Measurements from ENCODE around the gene EPHB6.
A peak's percentile ranks its signal among the peaks of the same experiment; 100 is the strongest.

Gene EPHB6

DNA sequence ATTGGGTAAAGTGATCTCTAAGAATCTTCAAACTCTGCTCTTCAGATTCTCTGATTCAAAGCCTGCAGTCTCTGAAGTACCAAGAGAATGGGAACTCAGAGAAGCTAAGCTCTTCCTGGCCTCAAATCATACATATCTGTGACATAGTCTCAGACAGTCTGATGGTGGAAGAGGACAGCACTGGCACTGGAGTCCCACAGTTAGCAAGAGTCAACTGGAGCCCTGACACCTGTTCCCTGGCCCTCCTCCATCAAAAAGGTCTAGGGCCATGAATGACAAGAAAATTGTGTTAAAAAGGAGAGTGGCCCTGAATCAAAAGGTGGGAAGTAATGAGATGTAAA, 46.4 kb upstream of the EPHB6 start:
- TF ChIP-seq, protein P1, sequence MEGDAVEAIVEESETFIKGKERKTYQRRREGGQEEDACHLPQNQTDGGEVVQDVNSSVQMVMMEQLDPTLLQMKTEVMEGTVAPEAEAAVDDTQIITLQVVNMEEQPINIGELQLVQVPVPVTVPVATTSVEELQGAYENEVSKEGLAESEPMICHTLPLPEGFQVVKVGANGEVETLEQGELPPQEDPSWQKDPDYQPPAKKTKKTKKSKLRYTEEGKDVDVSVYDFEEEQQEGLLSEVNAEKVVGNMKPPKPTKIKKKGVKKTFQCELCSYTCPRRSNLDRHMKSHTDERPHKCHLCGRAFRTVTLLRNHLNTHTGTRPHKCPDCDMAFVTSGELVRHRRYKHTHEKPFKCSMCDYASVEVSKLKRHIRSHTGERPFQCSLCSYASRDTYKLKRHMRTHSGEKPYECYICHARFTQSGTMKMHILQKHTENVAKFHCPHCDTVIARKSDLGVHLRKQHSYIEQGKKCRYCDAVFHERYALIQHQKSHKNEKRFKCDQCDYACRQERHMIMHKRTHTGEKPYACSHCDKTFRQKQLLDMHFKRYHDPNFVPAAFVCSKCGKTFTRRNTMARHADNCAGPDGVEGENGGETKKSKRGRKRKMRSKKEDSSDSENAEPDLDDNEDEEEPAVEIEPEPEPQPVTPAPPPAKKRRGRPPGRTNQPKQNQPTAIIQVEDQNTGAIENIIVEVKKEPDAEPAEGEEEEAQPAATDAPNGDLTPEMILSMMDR (IDR thresholded peaks at IDR 0.05; ENCODE audit: low read depth, low read length, missing control alignments), result no peak
- no peak overlapping the region for H3K4me3 ChIP-seq (replicated peaks; ENCODE audit: low read depth, low read length)
- DNase-seq (ENCODE audit: extremely low read depth, low read depth), result no peak

DNA sequence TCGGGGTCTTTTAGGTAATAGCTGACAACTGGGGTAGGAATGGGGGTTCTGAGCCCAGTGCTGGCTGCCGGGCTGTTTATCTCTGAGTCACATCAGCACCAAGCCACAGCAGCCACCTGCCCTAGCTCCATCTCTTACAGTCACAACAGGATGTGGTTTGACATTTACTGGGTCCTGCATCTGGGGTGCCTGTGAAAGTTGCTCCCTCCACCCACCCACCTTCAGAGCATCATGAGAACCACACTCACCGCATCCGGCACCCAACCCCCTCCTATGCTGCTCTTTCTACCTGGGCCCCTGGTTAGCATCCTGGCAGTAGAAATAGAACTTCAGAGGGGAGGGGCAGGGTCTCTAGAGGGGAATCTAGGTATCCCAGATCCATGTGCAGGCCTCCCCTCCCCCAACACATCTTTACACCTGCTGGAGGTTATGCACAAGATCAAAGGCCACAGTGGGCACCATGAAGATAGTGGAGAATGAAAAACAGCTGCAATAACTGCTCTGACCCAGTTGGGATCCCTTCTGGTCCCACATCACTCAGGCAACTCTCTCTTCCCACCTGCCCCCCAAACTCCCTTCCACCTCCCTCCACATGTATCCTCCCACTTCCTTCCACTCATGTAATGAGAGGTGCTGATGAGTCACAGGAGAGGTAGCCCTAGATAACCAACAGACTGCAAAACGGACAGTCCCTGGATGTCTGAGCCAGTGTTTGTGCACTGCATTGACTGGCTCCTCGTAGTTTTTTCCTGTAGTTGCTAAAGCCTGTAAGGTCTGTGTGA, 45.9 kb upstream of the EPHB6 start:
- DNase-seq (ENCODE audit: extremely low read depth, low read depth), result no peak
- no peak overlapping the region for H3K4me3 ChIP-seq (replicated peaks; ENCODE audit: low read depth, low read length)
- TF ChIP-seq, protein P1 (IDR thresholded peaks at IDR 0.05; ENCODE audit: low read depth, low read length, missing control alignments), result no peak

DNA sequence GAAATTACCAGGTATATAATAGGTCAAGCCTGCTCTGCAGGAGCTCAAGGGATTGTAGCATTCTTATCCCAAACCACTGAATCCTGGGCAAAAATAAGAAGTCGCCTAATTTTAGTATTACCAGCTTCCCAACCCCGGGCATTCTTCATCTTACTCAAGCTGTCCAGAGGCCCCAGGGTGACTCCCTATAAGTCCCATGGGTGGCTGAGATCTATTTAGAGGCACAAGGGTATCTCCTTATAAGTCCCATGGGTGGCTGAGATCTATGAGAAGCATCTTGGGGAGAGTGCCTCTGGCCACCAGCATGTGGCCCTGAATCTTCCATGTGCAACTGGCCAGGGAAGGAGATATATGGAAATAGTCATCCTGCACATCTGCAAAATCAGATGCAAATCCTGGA, 45.2 kb upstream of the EPHB6 start:
- no peak overlapping the region for H3K4me3 ChIP-seq (replicated peaks; ENCODE audit: low read depth, low read length)
- TF ChIP-seq, protein P1 (IDR thresholded peaks at IDR 0.05; ENCODE audit: low read depth, low read length, missing control alignments), result no peak
- no peak for DNase-seq (ENCODE audit: extremely low read depth, low read depth)

DNA sequence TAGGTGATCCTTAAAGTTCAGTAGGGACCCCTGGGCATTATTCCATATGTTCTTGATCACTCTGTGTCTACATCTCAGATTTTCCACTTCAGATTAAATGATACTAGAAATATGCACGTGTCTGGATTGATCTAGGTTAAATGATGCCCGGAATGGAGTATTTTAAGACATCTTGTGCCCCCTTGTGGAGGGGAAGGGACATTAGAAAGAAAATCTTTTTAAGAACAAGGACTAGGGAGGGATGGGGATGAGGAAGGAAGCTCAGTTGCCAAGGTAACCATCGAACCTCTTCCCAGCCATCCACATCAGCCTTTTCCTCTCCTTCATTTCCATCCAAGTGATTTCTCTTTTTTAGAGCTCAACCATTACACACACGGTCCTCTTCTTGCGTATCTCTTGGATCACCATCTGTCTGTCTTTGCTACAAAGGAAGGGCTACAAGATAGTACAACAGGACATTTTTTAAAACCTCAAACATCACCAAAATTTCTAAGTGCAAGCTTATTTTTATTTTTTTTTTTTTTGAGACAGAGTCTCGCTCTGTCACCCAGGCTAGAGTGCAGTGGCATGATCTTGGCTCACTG, 43.6 kb upstream of the EPHB6 start:
- H3K4me3 ChIP-seq (replicated peaks; ENCODE audit: low read depth, low read length), result no peak overlapping the region
- TF ChIP-seq, protein P1 (IDR thresholded peaks at IDR 0.05; ENCODE audit: low read depth, low read length, missing control alignments), result peak; percentile 50
- DNase-seq (ENCODE audit: extremely low read depth, low read depth), result no peak

DNA sequence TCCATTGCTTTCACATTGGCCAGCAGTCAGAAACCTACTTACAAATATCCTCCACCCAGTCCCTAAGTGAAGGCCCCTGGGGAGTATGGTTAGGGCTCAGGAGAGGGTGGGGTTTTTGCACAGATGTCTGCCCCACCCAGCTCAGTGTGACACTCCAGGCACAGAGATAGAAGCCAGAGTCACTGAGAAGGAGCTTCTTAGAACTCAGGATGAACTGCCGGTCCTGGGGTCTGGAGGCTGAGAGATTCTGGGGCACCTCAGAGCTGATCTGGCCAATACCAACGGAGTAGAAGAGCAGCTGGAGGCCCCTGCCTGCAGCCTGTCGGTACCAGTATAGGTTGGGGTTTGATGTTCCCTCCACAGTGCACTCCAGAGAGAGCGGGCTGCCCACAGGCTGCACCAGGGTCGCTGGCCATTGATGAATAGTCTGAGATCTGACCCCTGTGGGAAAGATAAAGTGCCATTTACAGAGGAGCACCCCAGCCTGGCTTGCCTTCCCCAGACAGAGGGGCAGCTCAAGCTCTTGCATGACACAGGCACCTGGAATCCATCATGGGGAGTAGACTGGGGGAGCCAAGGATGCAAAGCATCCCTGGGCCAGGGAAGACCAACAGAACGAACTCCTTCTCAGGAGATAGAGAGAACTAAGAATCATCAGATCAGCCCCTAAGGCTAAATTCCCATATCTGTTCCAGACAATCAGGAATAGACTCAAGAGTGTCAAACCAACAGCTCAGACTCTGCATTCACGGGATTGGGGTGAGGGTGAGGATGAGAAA, 42.2 kb upstream of the EPHB6 start:
- no peak for DNase-seq (ENCODE audit: extremely low read depth, low read depth)
- TF ChIP-seq, protein P1 (IDR thresholded peaks at IDR 0.05; ENCODE audit: low read depth, low read length, missing control alignments), result no peak
- no peak overlapping the region for H3K4me3 ChIP-seq (replicated peaks; ENCODE audit: low read depth, low read length)

DNA sequence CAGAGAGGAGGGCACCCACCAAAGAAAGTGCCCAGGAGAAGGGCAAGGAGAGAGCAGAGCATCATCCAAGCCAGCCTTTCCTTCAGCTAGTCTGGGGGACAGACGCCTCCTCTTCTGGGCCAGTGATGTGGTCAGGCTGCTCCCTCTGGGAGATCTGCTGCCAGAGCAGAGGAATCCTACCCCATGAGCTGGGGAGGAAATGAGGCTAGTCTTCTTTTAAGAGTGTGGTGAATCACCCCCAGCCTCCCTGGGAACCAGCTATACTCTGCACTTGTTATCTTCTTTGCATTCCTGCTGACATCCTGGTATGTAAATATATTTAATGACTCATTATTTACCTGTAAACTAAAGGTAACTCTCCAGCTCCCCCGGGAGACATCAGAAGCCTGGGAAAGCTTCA, 41.6 kb upstream of the EPHB6 start:
- DNase-seq (ENCODE audit: extremely low read depth, low read depth), result no peak
- no peak overlapping the region for H3K4me3 ChIP-seq (replicated peaks; ENCODE audit: low read depth, low read length)
- TF ChIP-seq, protein P1 (IDR thresholded peaks at IDR 0.05; ENCODE audit: low read depth, low read length, missing control alignments), result no peak

Measured in HFF-Myc (cell line).